NCI-H748 (cell line): ENCODE results near the gene SYTL3.
A peak's percentile ranks its signal among the peaks of the same experiment; 100 is the strongest.
"Not testable (repeated sequence)": the region's sequence is repeated elsewhere in the genome, so short reads cannot be mapped to it uniquely, and the experiment has no call there.

Experiments used
- DNase-seq: peaks from one replicate; lab custom pipeline; 2025; ENCODE audit not compliant: unreplicated experiment; lab: John Stamatoyannopoulos, UW

Gene SYTL3

GRCh38 chr6:158638324-158638854, 11.5 kb upstream of the SYTL3 start:
- DNase-seq = no peak

GRCh38 chr6:158639056-158639455, 10.8 kb upstream of the SYTL3 start:
- no peak for DNase-seq

GRCh38 chr6:158640519-158640918, 9.3 kb upstream of the SYTL3 start:
- no peak for DNase-seq

- DNase-seq = no peak
Observed at GRCh38 chr6:158642097-158642601, 7.7 kb upstream of the SYTL3 start.

- DNase-seq = peak; percentile 53
Observed at GRCh38 chr6:158643836-158644230, 6.0 kb upstream of the SYTL3 start.

- peak; percentile 99 for DNase-seq
Observed at GRCh38 chr6:158644231-158645063, 5.4 kb upstream of the SYTL3 start, which contains the start of gene DYNLT1. DYNLT1 (minus strand) TSS chr6:158644743; CDS start chr6:158644708, 35 bp downstream.

- DNase-seq = no peak
Observed at GRCh38 chr6:158645064-158646022, 4.5 kb upstream of the SYTL3 start.

GRCh38 chr6:158646023-158646910, 3.6 kb upstream of the SYTL3 start:
- DNase-seq = no peak

- DNase-seq = no peak
Observed at GRCh38 chr6:158647501-158647900, 2.4 kb upstream of the SYTL3 start.

GRCh38 chr6:158648682-158649131, 1.1 kb upstream of the SYTL3 start:
- no peak for DNase-seq

- not testable (repeated sequence) for DNase-seq
Observed at GRCh38 chr6:158651981-158652737, 2.3 kb downstream of the SYTL3 start.

GRCh38 chr6:158653577-158654354, 3.9 kb downstream of the SYTL3 start:
- no peak for DNase-seq

GRCh38 chr6:158654498-158654897, 4.6 kb downstream of the SYTL3 start:
- peak; percentile 17 for DNase-seq

- no peak for DNase-seq
Observed at GRCh38 chr6:158654960-158655489, 5.2 kb downstream of the SYTL3 start.

GRCh38 chr6:158655569-158656450, 6.0 kb downstream of the SYTL3 start:
- DNase-seq = peak; percentile 16

- not testable (repeated sequence) for DNase-seq
Observed at GRCh38 chr6:158656986-158657385, 7.1 kb downstream of the SYTL3 start.

GRCh38 chr6:158660333-158660754, 10.5 kb downstream of the SYTL3 start:
- DNase-seq = peak; percentile 95
